Liver (tissue), 3 donors: ENCODE data around the gene GIMAP8.

ENCODE experiments used
- GABPA ChIP-seq, 2 donors: IDR thresholded peaks in 1 of 2; conservative IDR thresholded peaks in 1 of 2; 2 replicates each; pipeline ENCODE4 v1.6.1; 2016; ENCODE audit warnings: antibody characterized with exemption in 2 of 2, mild to moderate bottlenecking in 1 of 2, moderate library complexity in 1 of 2
- TF ChIP-seq, protein P1 (sequence below): fragments of 150-350 bp; IDR thresholded peaks from 2 replicates; pipeline ENCODE4 v1.5.1; 2017; ENCODE audit warnings: improper control_type of control experiment, low read depth, low read length; ENCODE audit not compliant: missing input control
- donor health status: healthy.
- donor health status: healthy.

DNA sequence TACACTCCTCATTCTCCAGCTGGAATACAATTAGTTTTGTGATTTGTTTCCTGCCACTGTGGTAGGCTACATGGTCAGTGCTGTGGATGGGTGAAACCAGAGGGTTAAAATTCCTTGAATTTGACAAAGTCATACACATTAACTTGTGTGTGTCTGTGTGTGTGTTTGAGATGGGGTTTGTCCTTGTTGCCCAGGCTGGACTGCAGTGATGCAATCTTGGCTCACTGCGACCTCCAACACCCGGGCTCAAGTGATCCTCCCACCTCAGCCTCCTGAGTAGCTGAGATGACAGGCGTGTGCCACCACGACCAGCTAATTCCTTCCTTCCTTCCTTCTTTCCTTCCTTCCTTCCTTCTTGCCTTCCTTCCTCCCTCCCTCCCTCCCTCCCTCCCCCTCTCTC, 24.8 kb upstream of the GIMAP8 start:
- TF ChIP-seq, protein P1, sequence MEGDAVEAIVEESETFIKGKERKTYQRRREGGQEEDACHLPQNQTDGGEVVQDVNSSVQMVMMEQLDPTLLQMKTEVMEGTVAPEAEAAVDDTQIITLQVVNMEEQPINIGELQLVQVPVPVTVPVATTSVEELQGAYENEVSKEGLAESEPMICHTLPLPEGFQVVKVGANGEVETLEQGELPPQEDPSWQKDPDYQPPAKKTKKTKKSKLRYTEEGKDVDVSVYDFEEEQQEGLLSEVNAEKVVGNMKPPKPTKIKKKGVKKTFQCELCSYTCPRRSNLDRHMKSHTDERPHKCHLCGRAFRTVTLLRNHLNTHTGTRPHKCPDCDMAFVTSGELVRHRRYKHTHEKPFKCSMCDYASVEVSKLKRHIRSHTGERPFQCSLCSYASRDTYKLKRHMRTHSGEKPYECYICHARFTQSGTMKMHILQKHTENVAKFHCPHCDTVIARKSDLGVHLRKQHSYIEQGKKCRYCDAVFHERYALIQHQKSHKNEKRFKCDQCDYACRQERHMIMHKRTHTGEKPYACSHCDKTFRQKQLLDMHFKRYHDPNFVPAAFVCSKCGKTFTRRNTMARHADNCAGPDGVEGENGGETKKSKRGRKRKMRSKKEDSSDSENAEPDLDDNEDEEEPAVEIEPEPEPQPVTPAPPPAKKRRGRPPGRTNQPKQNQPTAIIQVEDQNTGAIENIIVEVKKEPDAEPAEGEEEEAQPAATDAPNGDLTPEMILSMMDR: no peak
- TF ChIP-seq GABPA (IDR thresholded peaks at IDR 0.05 in 1 of 2, conservative IDR thresholded peaks at IDR 0.05 in 1 of 2): no peak
